PFSK-1 (cell line): Measurements from ENCODE around the gene KAZN.

Source experiments
- FOXP2 ChIP-seq: optimal IDR thresholded peaks from 2 replicates; pipeline ENCODE3; 2011; ENCODE audit warnings: borderline replicate concordance, control low read depth, inconsistent platforms; ENCODE audit not compliant: insufficient read depth; ENCODE audit errors: extremely low read length, extremely low read depth
- POLR2AphosphoS5 ChIP-seq: IDR thresholded peaks from 2 replicates; pipeline ENCODE4 v1.6.1; 2012; ENCODE audit warnings: low read depth, mild to moderate bottlenecking, control low read depth, low read length, moderate library complexity
- REST ChIP-seq, 2 experiments: IDR thresholded peaks; 2 replicates each; pipeline versions ENCODE4 v1.6.1 to v1.8.0; 2011 to 2012; ENCODE audit warnings: low read depth in 2 of 2, low read length in 2 of 2, control low read depth in 1 of 2, inconsistent platforms in 1 of 2, mild to moderate bottlenecking in 1 of 2, moderate library complexity in 1 of 2; ENCODE audit not compliant: insufficient read depth in 1 of 2
- SIN3A ChIP-seq: IDR thresholded peaks from 2 replicates; pipeline ENCODE4 v1.6.1; 2012; ENCODE audit warnings: mild to moderate bottlenecking, low read length, moderate library complexity, borderline replicate concordance; ENCODE audit not compliant: insufficient read depth
- TAF1 ChIP-seq: IDR thresholded peaks from 2 replicates; pipeline ENCODE4 v1.6.1; 2012; ENCODE audit warnings: low read length, control low read depth, borderline replicate concordance; ENCODE audit not compliant: insufficient read depth

Gene KAZN

DNA sequence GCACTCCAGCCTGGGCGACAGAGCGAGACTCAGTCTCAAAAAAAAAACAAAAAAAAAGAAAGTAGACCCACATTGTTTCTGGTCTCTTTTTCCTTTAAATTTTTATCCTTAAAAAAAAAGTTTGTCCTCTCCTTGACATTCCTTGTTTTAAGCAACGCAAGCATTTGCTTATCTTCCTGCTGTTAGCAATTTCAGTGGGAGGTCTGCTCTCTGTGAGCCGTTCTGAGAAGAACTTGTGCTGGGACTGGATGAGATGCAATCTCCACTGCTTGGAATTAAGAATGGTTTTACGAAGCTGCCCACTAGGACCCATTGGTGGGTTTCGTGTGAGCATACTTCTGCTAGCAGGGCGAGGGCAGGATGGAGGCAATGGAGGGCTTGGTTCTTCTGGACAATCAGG, 329.9 kb downstream of the KAZN start:
- TF ChIP-seq REST (IDR thresholded peaks at IDR 0.05; ENCODE audit: insufficient read depth in 1 of 2, low read depth in 2 of 2, low read length in 2 of 2), result no peak
- TF ChIP-seq SIN3A, result no peak
- TF ChIP-seq FOXP2, result no peak
- no peak for TF ChIP-seq TAF1
- TF ChIP-seq POLR2AphosphoS5, result no peak

DNA sequence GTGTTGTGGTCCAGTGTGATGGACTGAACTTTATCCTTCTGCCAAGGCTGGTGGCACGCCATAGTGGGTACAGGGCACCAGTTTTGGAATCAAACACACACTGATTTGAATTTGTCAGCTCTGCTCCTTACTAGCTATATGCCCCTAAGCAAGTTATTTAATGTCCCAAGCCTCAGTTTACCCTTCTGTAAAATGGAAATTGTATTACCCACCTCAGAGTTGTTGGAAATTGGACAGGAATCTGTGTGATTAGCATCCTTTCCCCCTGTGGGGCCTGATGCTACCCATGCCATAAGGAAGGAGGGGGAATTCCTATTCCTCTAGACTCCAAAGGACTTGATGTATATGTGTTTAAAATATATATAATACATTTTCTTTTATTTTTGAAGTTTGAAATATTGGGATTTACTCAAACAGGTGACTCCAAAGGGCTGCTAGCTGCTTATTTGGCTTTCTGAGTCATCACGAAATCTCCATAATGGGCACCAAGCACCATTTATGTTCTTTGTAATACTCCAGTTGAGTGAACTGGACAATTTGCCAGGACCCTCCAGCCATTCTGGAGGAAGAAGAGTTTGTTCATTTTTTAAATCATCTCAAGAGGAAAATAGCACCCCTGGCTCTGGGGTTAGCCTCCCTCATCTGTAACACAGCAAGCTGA, 330.5 kb downstream of the KAZN start:
- TF ChIP-seq SIN3A, result no peak
- TF ChIP-seq REST (IDR thresholded peaks at IDR 0.05; ENCODE audit: insufficient read depth in 1 of 2, low read depth in 2 of 2, low read length in 2 of 2), result no peak
- no peak for TF ChIP-seq TAF1
- no peak for TF ChIP-seq FOXP2
- TF ChIP-seq POLR2AphosphoS5, result no peak

DNA sequence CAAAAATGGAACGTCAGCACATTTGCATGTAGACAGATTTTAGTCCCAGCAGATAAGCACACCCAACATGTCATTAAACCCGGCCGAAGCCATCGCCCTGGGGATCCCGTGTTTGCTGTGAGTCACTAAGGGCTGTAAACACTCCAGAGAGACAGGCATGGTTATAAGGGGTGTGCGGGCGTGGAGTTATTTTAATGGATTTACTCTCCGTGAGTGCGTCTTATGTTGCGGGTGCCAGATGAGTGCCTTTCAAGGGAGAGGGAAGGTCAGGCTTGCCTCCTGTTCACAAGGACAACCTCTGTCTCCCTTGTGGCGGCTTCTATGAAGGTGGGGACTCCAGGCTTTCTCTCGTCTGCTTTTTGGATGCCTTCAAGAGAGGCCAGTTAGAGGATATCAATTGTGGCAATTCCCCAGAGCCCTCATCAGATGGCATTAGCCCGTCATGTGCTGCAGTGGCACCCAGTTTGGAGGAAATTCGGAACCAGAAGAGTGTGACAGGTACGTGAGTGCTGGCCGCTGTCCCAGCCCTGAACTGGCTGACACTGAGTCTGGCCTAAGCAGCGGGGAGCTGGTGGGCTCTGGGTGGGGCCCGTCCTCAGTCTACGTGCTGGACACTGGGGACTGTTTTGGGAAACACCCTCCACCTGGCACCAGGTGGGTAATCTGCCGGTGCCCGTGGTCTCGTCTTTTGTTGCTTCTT, 331.2 kb downstream of the KAZN start:
- TF ChIP-seq FOXP2, result no peak
- no peak for TF ChIP-seq POLR2AphosphoS5

DNA sequence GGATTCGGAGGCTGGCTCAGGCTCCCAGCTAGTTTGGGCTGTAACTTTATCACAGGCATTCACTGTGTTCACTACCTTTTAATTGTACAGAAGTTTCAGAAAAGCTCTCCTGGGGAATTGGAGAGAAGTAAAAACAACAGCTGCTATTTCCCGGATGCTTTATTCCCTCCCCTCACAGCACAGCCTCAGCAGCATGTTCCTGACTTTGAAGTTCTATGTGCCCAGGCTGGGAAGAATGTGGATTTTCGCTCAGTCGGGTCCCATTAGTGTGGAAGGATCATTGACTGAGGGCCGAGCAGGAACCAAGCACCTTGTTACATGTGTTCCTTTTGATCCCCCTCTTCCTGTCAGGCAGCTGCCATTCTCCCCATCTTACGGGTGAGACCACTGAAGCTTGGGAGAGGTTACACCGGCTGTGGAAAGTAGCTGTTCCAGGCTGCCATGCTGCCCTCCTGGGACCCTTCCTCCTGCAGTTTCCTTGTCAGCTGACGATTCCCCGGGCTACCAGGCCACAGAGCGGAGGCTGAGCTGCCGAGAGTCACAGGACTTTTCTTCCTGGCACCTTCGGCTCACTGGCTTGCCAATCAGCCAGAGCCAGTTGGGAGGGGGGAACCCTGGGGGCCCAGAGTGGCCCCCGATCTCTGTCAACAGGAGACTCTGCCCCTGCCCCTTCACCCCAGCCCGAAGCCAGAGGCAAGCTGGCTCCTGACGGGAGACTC, 331.9 kb downstream of the KAZN start:
- TF ChIP-seq FOXP2 (no peak), POLR2AphosphoS5 (no peak), REST (IDR thresholded peaks at IDR 0.05; ENCODE audit: insufficient read depth in 1 of 2, low read depth in 2 of 2, low read length in 2 of 2) (no peak), TAF1 (no peak), SIN3A (no peak)

DNA sequence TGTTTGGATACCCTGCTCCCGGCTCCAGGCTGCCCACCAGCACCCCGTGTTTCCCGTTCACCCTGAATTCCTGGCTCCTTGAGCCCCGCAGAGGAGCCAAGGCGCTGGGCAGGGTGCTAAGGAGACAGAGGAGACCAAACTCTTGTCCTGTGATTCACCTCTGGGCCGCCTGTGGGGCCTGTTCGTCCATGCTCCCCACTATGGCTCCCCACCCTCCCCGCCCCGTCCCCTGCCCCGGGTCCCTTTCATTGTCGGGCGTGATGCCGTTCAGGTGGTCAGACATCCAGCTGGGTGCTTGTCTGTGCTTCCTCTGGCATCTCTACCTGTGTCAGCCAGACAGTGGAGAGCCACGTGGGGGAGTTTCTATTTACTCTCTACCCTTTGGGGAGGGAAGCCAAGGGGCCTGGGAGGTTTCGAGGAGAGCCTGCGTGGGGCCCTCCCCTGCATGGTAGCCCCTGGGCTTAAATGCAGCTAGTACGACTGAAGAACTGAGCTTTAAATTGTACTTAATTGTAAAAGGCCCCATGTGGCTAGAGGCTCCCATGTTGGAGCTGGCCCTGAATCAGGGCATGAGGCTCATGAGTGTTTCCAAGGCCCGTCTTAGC, 333.7 kb downstream of the KAZN start:
- TF ChIP-seq REST (IDR thresholded peaks at IDR 0.05; ENCODE audit: insufficient read depth in 1 of 2, low read depth in 2 of 2, low read length in 2 of 2), result no peak
- no peak for TF ChIP-seq FOXP2
- TF ChIP-seq TAF1, result no peak
- TF ChIP-seq POLR2AphosphoS5, result no peak
- TF ChIP-seq SIN3A, result no peak
